Measurements from ENCODE around the gene MAP4K3.

The MAP4K3 gene

GRCh38 chr2:39436592-39437521, at the start of gene MAP4K3:
Gene MAP4K3, minus strand, starts transcription at chr2:39437285. Its CDS starts 298 bp downstream, at chr2:39436987.
- DNase-seq: peak; percentile 95

GRCh38 chr2:39486071-39486470, 49.0 kb upstream of the MAP4K3 start:
- no peak for DNase-seq

- no peak for DNase-seq
Measured at GRCh38 chr2:39484620-39485495, 47.8 kb upstream of the MAP4K3 start.

GRCh38 chr2:39484206-39484605, 47.1 kb upstream of the MAP4K3 start:
- DNase-seq: no peak

GRCh38 chr2:39483534-39483933, 46.4 kb upstream of the MAP4K3 start:
- DNase-seq: no peak

- peak; percentile 66 for DNase-seq
Measured at GRCh38 chr2:39481611-39482010, 44.5 kb upstream of the MAP4K3 start.

GRCh38 chr2:39479696-39480095, 42.6 kb upstream of the MAP4K3 start:
- no peak for DNase-seq

GRCh38 chr2:39479053-39479670, 42.1 kb upstream of the MAP4K3 start:
- DNase-seq: peak; percentile 34

- DNase-seq: peak; percentile 80
Measured at GRCh38 chr2:39476524-39476923, 39.4 kb upstream of the MAP4K3 start.

GRCh38 chr2:39475006-39475405, 37.9 kb upstream of the MAP4K3 start:
- DNase-seq: no peak

GRCh38 chr2:39470580-39470979, 33.5 kb upstream of the MAP4K3 start:
- no peak for DNase-seq

- DNase-seq: peak; percentile 34
Measured at GRCh38 chr2:39469807-39470206, 32.7 kb upstream of the MAP4K3 start.

- no peak for DNase-seq
Measured at GRCh38 chr2:39468579-39469451, 31.7 kb upstream of the MAP4K3 start.

GRCh38 chr2:39466311-39466710, 29.2 kb upstream of the MAP4K3 start:
- no peak for DNase-seq

- DNase-seq: no peak
Measured at GRCh38 chr2:39464864-39465263, 27.8 kb upstream of the MAP4K3 start.

- DNase-seq: no peak
Measured at GRCh38 chr2:39455826-39456225, 18.7 kb upstream of the MAP4K3 start.

- no peak for DNase-seq
Measured at GRCh38 chr2:39452396-39452795, 15.3 kb upstream of the MAP4K3 start.

GRCh38 chr2:39451954-39452353, 14.9 kb upstream of the MAP4K3 start:
- DNase-seq: no peak

- DNase-seq: no peak
Measured at GRCh38 chr2:39448169-39448502, 11.1 kb upstream of the MAP4K3 start.

GRCh38 chr2:39447266-39448168, 10.4 kb upstream of the MAP4K3 start:
- no peak for DNase-seq

- DNase-seq: no peak
Measured at GRCh38 chr2:39445934-39446333, 8.8 kb upstream of the MAP4K3 start.

All from suppressor macrophage treated with lipopolysaccharide for 4 hours (primary cell).